ENCODE data around the gene NANOS2.

- TF ChIP-seq CTCF (conservative IDR thresholded peaks at IDR 0.05; ENCODE audit: low read length) (no peak), EZH2phosphoT487 (IDR thresholded peaks at IDR 0.05; ENCODE audit: borderline replicate concordance, low read depth, low read length) (no peak)
Measured at GRCh38 chr19:45900738-45901431, 13.7 kb downstream of the NANOS2 start.

Data from OCI-LY7 (cell line).